A549 treated with Hydrocortisone at 1 μM for 4 hours (cell line): Measurements from ENCODE around the gene AMHR2. TPM values are rescaled to one million over a fixed set of nuclear protein-coding genes. Genes with fewer than 3 reads are reported as not detected.

Experiments
- total RNA-seq: library from RNA; stranded (reverse); fragments of 200-300 nt; extraction: Qiagen RNA extraction; gene quantifications from 5 replicates; pipeline ENCODE4 v1.2.3, GENCODE V29; 2022

The AMHR2 gene
- total RNA-seq: 0.56 to 1.1 TPM (median 0.88 TPM) in 5 replicates

DNA sequence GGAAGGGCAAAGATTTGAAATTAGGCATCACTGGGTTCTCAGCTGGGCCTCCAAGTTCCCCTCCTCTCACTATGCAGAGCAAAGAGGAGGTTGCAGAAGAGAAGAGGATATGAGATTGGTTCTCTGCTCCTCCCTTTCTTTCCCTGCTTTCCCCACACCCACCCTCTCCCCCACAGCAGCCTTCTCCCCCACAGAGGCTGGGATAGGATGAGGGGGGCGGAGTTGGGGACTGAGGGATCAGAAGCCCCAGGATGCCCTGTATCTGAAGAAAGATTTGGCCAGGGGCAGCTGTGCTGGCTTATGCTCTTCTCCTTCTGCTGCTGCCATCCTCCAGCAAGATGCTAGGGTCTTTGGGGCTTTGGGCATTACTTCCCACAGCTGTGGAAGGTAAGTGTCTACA, at the start of gene AMHR2:
Gene AMHR2 (plus strand): TSS at position 259 of the 400 bp plus-strand sequence. CDS start 80 bp downstream, at position 339.

GRCh38 chr12:53380104-53380793, 43.4 kb upstream of the AMHR2 start, which contains the start of gene SP1:
TSS of gene SP1 (plus strand) at chr12:53380176. CDS start at chr12:53380292, 116 bp downstream.

DNA sequence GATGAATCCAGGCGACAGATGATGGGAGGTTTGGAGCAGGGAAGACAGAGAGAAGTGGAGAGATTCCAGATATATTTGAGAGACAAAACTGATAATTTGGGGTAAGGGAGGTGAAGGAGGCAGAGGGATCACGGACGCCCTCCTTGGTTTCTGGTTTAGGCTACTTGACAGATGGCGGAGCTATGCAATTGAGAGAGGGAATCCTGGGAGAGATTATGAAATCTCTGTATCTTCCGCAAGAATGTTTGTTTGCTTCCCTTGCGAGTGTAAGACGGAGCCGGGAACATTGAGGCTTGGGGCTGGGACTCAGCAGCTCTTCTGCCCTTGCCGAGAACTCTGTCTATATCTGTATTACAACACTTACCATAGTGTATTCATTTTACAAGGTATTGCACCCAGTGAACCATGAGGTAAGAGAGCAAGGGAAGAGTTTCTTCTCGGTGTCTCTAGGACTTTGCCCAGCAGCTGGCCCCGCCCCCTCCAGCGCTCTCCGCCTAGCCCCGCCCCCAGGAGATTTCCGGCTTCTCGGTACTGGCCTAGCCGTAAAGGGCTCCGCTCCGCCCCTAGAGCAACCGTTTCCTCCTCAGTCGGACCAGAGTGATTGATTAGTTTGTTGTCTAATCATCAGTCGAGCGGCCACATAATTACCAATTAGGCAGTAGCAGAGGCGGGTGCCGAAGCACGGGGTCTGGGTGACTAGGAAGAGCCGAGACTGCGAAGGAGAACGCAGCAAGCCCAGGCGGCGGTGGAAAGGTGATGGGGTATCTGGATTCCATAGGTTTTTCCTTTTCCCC, 17.6 kb downstream of the AMHR2 start, which contains the start of gene PRR13:
Gene PRR13 (plus strand): TSS at position 695 of the 794 bp plus-strand sequence. CDS start 981 bp downstream, outside the sequence.

GRCh38 chr12:53451661-53452158, 28.1 kb downstream of the AMHR2 start, which contains the start of gene PCBP2:
TSS of gene PCBP2 (plus strand) at chr12:53452102. CDS start at chr12:53454801, 2,699 bp downstream.

Other genes starting within 250 kb of the AMHR2 start
- gene ZNF740, start 243.1 kb upstream of the AMHR2 start, total RNA-seq: 14.4 to 17.3 TPM (median 16.5 TPM) in 5 replicates
- 5.8 to 7.2 TPM (median 6.5 TPM) in 5 replicates for gene CSAD, start 242.9 kb upstream of the AMHR2 start, total RNA-seq
- 0.22 to 0.63 TPM (median 0.54 TPM) in 5 replicates for gene ITGB7, start 216.6 kb upstream of the AMHR2 start, total RNA-seq
- gene RARG, start 191.6 kb upstream of the AMHR2 start, total RNA-seq: 21.3 to 25.1 TPM (median 24.2 TPM) in 5 replicates
- gene ESPL1, start 155.6 kb upstream of the AMHR2 start, total RNA-seq: 17.1 to 22.0 TPM (median 18.8 TPM) in 5 replicates
- gene PFDN5, start 128.3 kb upstream of the AMHR2 start, total RNA-seq: 476 to 525 TPM (median 487 TPM) in 5 replicates
- 67.3 to 96.7 TPM (median 92.1 TPM) in 5 replicates for gene MYG1, start 124.2 kb upstream of the AMHR2 start, total RNA-seq
- gene AAAS, start 102.2 kb upstream of the AMHR2 start, total RNA-seq: 74.0 to 81.7 TPM (median 77.0 TPM) in 5 replicates
- gene SP7, start 87.5 kb upstream of the AMHR2 start, total RNA-seq: 0.06 TPM in 1 of 5 replicates, not detected in the others
- gene SP1, start 43.7 kb upstream of the AMHR2 start, total RNA-seq: 17.1 to 25.1 TPM (median 21.0 TPM) in 5 replicates
- gene PRR13, start 17.9 kb downstream of the AMHR2 start, total RNA-seq: 252 to 332 TPM (median 319 TPM) in 5 replicates
- gene PCBP2, start 28.2 kb downstream of the AMHR2 start, total RNA-seq: 612 to 658 TPM (median 616 TPM) in 5 replicates
- gene MAP3K12, start 75.6 kb downstream of the AMHR2 start, total RNA-seq: 9.9 to 14.1 TPM (median 12.4 TPM) in 5 replicates
- gene TARBP2, start 77.4 kb downstream of the AMHR2 start, total RNA-seq: 44.9 to 57.8 TPM (median 50.5 TPM) in 5 replicates
- gene NPFF, start 83.6 kb downstream of the AMHR2 start, total RNA-seq: not detected in 5 replicates
- 18.8 to 19.8 TPM (median 19.4 TPM) in 5 replicates for gene ATF7, start 202.5 kb downstream of the AMHR2 start, total RNA-seq